DMS 273 treated with DMSO at 0.1 percent for 48 hours (cell line): ENCODE results near the gene NCR2.
A peak's percentile ranks its signal among the peaks of the same experiment; 100 is the strongest.

Experiments used
- DNase-seq: peaks from one replicate; lab custom pipeline; 2025; lab: John Stamatoyannopoulos, UW

The NCR2 gene

GRCh38 chr6:41359617-41360313 lies 24.4 kb downstream of the NCR2 start:
- no peak for DNase-seq

GRCh38 chr6:41360314-41360685 lies 24.9 kb downstream of the NCR2 start:
- no peak for DNase-seq

GRCh38 chr6:41366150-41366549 lies 30.7 kb downstream of the NCR2 start:
- no peak for DNase-seq

DNA sequence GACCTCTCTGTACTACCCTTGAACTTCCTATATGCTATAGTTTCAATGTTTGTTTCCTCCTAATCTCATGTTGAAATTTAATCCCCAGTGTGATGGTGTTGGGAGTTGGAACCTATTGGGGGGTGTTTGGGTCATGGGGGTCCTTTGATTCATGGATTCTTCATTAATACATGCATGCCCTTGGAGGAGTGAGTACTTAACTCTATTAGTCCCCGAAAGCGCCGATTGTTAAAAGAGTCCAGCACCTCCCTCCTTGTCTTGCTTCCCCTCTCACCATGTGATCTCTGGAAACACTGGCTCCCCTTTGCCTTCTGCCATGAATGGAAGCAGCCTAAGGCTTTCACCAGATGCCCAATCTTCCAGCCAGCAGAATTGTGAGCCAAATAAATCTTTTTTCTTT lies 31.7 kb downstream of the NCR2 start:
- no peak for DNase-seq

GRCh38 chr6:41367700-41368099 lies 32.3 kb downstream of the NCR2 start:
- DNase-seq = peak; percentile 11

DNA sequence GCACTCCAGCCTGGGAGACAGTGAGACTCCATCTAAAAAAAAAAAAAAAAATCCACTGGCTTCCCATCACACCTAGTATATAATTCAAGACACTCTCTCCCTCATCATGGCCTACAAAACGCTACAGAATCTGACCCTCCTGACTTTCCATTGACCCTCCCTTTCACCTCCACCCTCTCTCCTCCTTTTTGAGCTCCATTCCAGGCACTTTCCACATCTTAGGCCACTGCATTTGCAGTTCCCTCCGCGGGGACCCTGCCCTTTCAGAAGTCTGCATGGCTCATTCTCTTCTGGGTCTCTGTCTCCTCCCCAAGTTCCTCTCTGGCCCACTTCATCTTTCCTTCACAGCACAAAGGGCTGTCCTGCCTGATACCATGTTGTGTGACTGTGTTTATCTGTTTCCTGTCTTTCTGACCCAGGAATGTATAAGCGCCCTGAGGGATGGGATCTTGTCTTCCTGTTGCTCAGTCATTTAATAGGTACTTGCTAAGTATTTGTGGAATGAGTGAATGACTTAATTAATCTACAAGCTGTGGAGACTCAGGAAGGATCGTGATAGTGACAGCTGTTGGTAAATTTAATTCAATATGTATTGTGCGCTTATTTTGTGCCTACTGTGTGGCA lies 35.2 kb downstream of the NCR2 start:
- DNase-seq = no peak

GRCh38 chr6:41371461-41371991 lies 36.1 kb downstream of the NCR2 start:
- no peak for DNase-seq

DNA sequence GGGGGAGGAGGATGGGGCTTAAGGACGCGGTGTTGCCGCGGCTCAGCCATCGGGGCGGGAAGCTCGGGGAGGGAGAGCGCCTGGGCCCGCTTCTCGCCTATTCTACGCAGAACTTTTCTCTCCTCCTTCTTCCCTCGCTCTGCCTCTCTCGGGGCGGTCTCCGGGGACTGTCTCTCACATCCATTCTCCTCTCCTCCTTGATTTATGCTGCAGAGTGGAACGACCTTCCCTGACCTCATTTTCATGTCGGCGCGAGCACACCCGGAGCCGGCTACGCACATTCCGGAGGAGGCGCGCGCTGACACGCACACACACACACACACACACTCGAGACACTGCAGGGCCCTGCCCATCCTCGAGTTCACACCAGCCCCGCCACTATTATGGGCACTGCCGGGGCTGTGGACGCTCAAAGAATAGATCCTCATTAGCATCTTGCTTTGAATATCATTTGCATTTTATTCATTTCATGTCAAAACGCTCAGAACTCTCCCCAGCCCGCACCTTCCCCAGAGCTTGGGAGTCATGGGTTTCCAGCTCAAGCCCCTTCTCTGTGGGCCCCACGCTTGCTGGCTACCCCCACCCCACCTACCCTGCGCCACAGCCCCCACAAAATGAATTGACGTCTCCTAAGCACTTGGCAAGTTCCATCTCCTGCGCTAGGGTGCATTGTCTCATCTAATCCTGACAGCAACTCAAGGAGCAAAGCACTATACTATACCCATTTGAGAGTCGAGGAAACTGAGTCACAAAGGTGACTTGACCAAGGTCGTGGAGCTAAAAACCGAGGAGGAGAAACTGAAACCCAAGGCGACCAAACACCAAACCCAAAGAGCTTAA lies 36.8 kb downstream of the NCR2 start:
- DNase-seq = no peak

- no peak for DNase-seq
Measured at GRCh38 chr6:41372832-41373626, 37.6 kb downstream of the NCR2 start.

GRCh38 chr6:41373627-41373918 lies 38.2 kb downstream of the NCR2 start:
- DNase-seq = no peak

DNA sequence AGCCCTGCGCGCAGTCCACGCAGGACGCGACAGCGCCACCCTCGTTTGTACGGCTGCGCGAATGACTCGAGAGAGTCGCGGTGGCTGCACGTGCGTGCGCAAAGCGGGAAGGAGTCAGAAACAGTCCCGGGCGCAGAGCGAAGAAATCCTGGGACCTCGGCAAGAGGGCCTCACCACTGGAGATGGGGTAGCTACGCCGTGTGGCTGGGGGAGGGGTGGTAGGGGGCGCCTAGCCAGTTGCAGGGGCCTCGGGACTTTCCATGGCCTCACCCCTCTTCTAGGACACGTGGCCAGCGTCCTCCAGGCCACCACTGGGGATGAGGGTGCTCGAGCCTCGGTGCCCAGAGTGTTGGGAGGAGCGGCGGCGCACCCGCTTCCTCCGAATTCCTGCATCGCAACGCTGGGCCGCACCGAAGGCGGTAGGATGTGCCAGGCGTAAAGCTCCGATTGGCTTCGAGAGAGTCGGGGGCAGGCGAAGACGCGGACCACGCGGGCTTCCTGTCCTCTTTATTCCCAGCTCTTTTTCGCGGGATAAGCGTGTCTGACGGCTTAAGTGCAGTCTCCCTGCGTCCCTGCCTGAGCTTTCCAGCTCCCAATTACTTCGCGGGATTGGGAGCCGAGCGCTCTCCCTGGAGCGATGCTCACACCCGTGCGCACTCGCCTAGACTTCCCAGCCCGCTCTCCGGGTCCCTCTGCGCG lies 38.7 kb downstream of the NCR2 start:
- no peak for DNase-seq

DNA sequence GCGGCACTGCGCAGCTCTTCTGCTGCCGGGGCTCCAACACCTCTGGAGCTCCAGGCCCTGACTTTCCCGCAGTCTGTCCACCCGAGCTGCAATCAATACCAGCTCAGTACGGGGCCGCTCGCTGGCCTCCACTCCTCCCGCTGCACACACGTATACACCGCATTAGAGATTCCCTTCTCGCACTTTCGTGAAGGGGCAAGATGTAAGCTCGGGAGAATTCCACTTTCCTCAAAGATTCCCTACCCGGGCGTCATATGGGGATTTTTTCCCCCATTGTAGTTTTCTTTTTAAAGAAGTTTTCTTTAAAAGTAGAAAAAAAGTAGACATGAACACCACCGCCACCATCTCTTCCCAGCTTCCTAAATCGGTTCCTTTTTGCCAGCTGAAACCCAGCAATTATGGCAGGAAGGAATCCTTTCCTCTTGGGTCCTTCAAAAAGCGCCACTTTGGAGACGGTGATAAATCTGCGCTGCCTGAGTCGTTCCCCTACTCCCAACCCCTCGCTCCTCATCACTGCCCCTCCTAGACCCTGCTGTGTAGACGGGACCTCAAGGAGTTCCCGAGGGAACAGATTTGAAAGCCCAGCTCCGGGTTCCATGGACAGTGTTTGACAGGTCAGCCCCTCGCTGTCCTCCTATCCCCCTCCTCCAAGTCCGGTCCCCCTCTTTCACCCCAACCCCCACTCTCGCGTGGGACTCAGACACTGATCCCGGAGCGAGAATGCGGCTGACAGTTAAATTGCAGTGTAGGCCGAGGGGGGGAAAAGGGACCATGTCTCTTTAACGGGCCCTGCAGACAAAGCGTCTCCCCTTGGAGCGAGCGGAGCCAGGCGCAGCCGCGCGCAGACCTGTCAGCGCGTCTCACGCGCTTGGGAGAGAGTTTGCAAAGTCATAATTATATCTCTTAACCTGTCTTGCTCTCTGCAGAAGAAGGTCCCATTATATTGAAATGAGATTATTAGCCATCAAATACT lies 39.5 kb downstream of the NCR2 start:
- DNase-seq = no peak

DNA sequence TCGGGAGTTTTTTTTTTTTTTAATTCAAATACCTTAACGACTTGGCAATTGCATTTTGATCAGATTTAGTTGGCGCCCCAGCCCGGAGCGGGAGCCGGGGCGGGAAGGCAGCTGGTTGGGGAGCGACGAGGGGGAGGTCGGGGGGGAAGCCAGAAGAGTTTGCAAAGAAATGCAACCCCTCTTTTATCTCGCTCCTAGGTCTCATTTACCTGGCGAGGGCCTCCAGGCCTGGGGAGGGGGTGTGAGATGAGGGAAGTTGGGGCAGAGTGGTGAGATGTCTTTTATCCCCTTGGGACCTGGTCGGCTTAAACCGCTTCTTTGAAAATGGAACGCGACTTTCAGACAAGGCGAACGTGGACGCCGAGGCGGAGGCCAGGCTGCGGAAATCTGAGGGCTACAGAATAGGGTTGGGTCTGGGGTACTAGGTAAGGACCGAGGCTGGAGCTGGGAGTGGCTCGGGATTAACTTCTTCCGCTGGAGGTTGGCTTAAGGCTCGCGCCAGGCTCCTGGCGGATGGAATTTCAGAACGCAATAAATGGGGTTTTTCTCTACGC lies 40.3 kb downstream of the NCR2 start:
- no peak for DNase-seq

DNA sequence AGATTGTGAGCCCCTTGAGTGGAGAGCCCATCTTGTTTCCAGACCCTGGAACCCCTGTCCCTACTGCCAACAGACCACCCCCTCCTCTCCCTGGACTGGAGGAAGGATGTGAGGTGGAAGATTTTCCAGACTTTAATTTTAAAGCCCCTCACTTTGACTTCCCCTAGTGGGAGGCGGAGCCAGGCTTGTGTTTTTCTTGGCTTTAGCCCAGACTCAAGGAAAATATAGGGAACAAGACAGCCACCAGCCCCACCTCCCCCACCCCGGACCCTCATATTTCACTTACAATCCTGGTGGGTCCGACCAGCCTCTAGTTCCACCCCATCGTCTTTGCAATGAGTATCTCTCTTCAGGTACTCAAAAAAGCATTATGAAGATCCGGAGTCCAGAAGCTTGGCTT lies 40.8 kb downstream of the NCR2 start:
- no peak for DNase-seq

DNA sequence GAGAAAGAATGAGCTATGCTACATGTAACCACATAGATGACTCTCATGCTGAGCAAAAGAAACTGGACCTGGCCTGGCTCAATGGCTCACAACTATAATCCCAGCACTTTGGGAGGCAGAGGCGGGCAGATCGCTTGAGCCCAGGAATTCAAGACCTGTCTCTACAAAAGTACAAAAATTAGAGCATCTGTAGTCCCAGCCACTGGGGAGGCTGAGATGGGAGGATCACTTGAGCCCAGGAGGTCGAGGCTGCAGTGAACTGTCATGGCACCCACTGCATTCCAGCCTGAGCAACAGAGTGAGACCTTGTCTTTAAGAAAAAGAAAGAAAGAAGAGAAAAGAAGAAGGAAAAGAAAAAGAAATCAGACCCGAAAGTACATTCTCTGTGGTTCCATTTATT lies 41.7 kb downstream of the NCR2 start:
- DNase-seq = no peak

GRCh38 chr6:41379306-41379705 lies 43.9 kb downstream of the NCR2 start:
- DNase-seq = no peak

- no peak for DNase-seq
Measured at GRCh38 chr6:41386594-41386993, 51.2 kb downstream of the NCR2 start.

GRCh38 chr6:41392246-41392645 lies 56.8 kb downstream of the NCR2 start:
- DNase-seq = no peak

DNA sequence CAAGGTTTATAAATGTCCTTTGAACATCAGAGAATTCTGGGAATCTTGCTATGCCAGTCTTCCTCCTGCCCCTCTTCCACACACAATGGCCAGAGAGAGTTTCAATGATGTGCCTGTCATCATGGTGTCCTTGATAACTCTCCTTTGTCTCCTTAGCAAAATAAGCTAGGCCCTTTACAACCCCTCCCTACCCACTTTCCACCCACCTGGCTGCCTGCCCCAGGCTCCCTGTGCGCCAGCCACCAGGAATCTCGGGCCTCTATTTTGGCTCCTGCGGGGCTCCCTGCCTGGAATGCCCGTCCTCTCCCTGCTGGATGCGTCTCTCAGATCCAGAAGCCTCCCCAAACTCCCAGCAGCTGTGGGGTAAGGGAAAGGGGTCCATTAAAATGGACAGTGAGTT lies 60.9 kb downstream of the NCR2 start:
- DNase-seq = no peak

GRCh38 chr6:41399424-41399823 lies 64.0 kb downstream of the NCR2 start:
- no peak for DNase-seq
